HG02798 (cell line): Measurements from ENCODE around the gene POU2F1.
"Not testable (repeated sequence)": the region's sequence is repeated elsewhere in the genome, so short reads cannot be mapped to it uniquely, and the experiment has no call there.

ENCODE experiments used
- ATAC-seq: cut with Tn5 transposase; IDR thresholded peaks from one replicate; pipeline ENCODE4 v1.9.1; 2021; ENCODE audit warnings: mild to moderate bottlenecking; ENCODE audit not compliant: unreplicated experiment, poor library complexity

POU2F1 gene

GRCh38 chr1:167202049-167202448 lies 18.6 kb upstream of the POU2F1 start:
- ATAC-seq = no peak

GRCh38 chr1:167205306-167206050 lies 15.2 kb upstream of the POU2F1 start:
- not testable (repeated sequence) for ATAC-seq

GRCh38 chr1:167206166-167206835 lies 14.4 kb upstream of the POU2F1 start:
- ATAC-seq = no peak

GRCh38 chr1:167207940-167208623 lies 12.6 kb upstream of the POU2F1 start:
- ATAC-seq = no peak

- ATAC-seq = no peak
Measured at GRCh38 chr1:167208624-167208976, 12.1 kb upstream of the POU2F1 start.

GRCh38 chr1:167209044-167209443 lies 11.6 kb upstream of the POU2F1 start:
- no peak for ATAC-seq

GRCh38 chr1:167210966-167211674 lies 9.6 kb upstream of the POU2F1 start:
- no peak for ATAC-seq

- ATAC-seq = no peak
Measured at GRCh38 chr1:167212025-167212424, 8.7 kb upstream of the POU2F1 start.

GRCh38 chr1:167216809-167217208 lies 3.9 kb upstream of the POU2F1 start:
- no peak for ATAC-seq

GRCh38 chr1:167219194-167219593 lies 1.5 kb upstream of the POU2F1 start:
- ATAC-seq = no peak

- peak; percentile 27 for ATAC-seq
Measured at GRCh38 chr1:167219646-167220536, 795 bp upstream of the POU2F1 start.

GRCh38 chr1:167221126-167221737 lies 546 bp downstream of the POU2F1 start:
- peak; percentile 8 for ATAC-seq

GRCh38 chr1:167221738-167222610 lies 1.3 kb downstream of the POU2F1 start:
- ATAC-seq = peak; percentile 59

GRCh38 chr1:167223144-167224103 lies 2.7 kb downstream of the POU2F1 start:
- ATAC-seq = no peak

- ATAC-seq = not testable (repeated sequence)
Measured at GRCh38 chr1:167224734-167225235, 4.1 kb downstream of the POU2F1 start.

- ATAC-seq = no peak
Measured at GRCh38 chr1:167225920-167226319, 5.2 kb downstream of the POU2F1 start.

GRCh38 chr1:167227934-167228378 lies 7.3 kb downstream of the POU2F1 start:
- ATAC-seq = no peak
